Body of pancreas (tissue), 4 donors: ENCODE measurements around the gene CCDC39. TPM values are rescaled to one million over a fixed set of nuclear protein-coding genes. Genes with fewer than 3 reads are reported as not detected.

Source experiments
- ATAC-seq: fragments of 150-250 bp; one replicate; pipeline ENCODE4 v1.9.1; 2016
- DNase-seq, 4 donors: peaks; one replicate each; pipeline ENCODE4 v3.0.0-alpha.2; 2019
- H3K27ac ChIP-seq, 4 donors: fragments of 200-600 bp; sonication (generic); 1 replicate in 3 of 4; 2 replicates in 1 of 4; pipeline versions ENCODE4 v1.5.1 to v1.6.1; 2016 to 2019; ENCODE audit warnings: mild to moderate bottlenecking in 1 of 4, mixed read lengths in 1 of 4, moderate library complexity in 1 of 4
- H3K27me3 ChIP-seq, 2 donors: fragments of 200-600 bp; sonication (generic); one replicate each; pipeline ENCODE4 v1.6.0; 2016; ENCODE audit warnings: mild to moderate bottlenecking in 1 of 2
- H3K36me3 ChIP-seq, 2 donors: fragments of 200-600 bp; sonication (generic); replicated peaks in 1 of 2; 2 replicates each; pipeline ENCODE4 v1.5.1; 2016; ENCODE audit warnings: low read depth in 2 of 2; ENCODE audit not compliant: insufficient read depth in 1 of 2
- H3K4me1 ChIP-seq: fragments of 200-600 bp; sonication (generic); one replicate; pipeline ENCODE4 v1.6.0; 2016
- H3K4me3 ChIP-seq, 2 donors: fragments of 200-600 bp; sonication (generic); 1 replicate in 1 of 2; 2 replicates in 1 of 2; pipeline ENCODE4 v1.5.1; 2016 to 2019
- H3K9me3 ChIP-seq, 3 donors: fragments of 200-600 bp; sonication (generic); 1 replicate in 2 of 3; 2 replicates in 1 of 3; pipeline ENCODE4 v1.5.1; 2016
- POLR2A ChIP-seq, 3 donors: fragments of 450-650 bp; IDR thresholded peaks; one replicate each; pipeline ENCODE4 v1.6.1; 2016; ENCODE audit warnings: antibody characterized with exemption in 3 of 3, mild to moderate bottlenecking in 2 of 3
- WGBS, 2 donors: methylation state at CpG; one replicate each; pipeline ENCODE4 v1.1.5; 2017; 5-methylcytosine and 5-hydroxymethylcytosine counted together
- intact Hi-C: fragments of 100-400 bp; cut with DNase I; formaldehyde crosslinking; loops from one replicate; pipeline ENCODE4 v1.15.1; 2023
- total RNA-seq, 2 donors: library from RNA; depleted of rRNA; stranded (reverse); fragments of >200 nt; gene quantifications; one replicate each; pipeline ENCODE4 v1.1.0, GENCODE V29; 2016
- TF ChIP-seq, protein P1 (sequence below), 7 experiments: fragments of 450-650 bp in 4 of 7; fragments of 200-600 bp in 3 of 7; sonication (generic) in 3 of 7; IDR thresholded peaks; one replicate each; pipeline ENCODE4 v1.5.1; 2016 to 2019; ENCODE audit warnings: antibody characterized with exemption in 7 of 7

Gene CCDC39
- total RNA-seq, 2 donors from 2014 or later, result 0.26 to 0.66 TPM

DNA sequence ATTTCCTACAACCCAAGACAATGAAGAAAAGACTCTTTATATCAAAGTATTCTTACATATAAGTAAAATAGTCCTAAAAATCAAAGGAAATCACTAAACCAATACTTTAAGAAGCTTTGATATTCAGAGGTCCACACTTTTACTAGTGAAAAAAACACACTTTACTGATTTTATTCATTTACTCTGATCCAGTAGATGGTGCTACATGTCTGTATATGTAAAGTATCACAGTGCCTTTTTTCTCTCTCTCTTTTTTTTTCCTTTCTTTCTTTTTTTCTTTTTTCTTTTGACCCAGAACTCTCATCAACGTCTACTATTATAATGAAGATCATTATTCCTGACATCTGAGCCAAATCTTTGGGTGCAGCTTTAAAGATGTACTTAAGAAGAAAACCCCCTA is 10.8 kb upstream of the CCDC39 start:
- intact Hi-C loops, result no loop called here
- DNase-seq, result no peak
- 0 to 21% methylated on average over 1 of the region's 1 CpG for whole genome bisulfite sequencing, 2 donors
- Histone ChIP-seq H3K4me3 (no peak overlapping the region), H3K36me3 (no peaks in the 10 kb centered on the region), H3K27ac (no peak overlapping the region), H3K9me3 (no peaks in the 10 kb centered on the region), H3K27me3 (no peaks in the 10 kb centered on the region), H3K4me1 (no peaks in the 10 kb centered on the region)
- TF ChIP-seq, protein P1, sequence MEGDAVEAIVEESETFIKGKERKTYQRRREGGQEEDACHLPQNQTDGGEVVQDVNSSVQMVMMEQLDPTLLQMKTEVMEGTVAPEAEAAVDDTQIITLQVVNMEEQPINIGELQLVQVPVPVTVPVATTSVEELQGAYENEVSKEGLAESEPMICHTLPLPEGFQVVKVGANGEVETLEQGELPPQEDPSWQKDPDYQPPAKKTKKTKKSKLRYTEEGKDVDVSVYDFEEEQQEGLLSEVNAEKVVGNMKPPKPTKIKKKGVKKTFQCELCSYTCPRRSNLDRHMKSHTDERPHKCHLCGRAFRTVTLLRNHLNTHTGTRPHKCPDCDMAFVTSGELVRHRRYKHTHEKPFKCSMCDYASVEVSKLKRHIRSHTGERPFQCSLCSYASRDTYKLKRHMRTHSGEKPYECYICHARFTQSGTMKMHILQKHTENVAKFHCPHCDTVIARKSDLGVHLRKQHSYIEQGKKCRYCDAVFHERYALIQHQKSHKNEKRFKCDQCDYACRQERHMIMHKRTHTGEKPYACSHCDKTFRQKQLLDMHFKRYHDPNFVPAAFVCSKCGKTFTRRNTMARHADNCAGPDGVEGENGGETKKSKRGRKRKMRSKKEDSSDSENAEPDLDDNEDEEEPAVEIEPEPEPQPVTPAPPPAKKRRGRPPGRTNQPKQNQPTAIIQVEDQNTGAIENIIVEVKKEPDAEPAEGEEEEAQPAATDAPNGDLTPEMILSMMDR (IDR thresholded peaks at IDR 0.05), result no peak
- no peak for TF ChIP-seq POLR2A (IDR thresholded peaks at IDR 0.05)
- no peak for ATAC-seq

DNA sequence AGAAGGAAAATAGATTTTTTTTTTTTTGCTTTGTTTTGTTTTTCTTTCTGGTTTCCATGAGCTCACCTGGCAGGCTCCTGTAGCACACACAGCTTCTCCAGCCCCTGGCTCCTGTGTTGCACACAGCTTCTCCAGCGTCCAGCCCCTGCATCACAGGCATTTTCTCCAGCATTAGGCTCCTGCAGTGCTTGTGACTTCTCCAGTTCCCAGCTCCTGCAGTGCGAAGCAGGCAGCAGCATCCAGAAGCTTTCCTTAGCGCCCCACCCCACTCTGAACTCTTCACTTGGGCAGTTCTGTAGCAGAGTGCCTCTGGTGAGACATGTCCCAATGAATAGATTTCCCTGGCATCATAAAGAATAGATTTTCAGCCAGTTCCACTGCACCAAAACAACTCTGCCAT is 5.5 kb upstream of the CCDC39 start:
- DNase-seq (no peak), ATAC-seq (no peak)
- Histone ChIP-seq H3K4me3 (no peak overlapping the region), H3K36me3 (no peaks in the 10 kb centered on the region), H3K4me1 (peaks cover 9% of the 10 kb centered on the region), H3K9me3 (no peaks in the 10 kb centered on the region), H3K27ac (no peak overlapping the region), H3K27me3 (no peaks in the 10 kb centered on the region)
- intact Hi-C loops, result no loop called here
- WGBS, 2 donors, result 37 to 43% methylated on average over 3 of the region's 3 CpGs
- TF ChIP-seq, protein P1 (IDR thresholded peaks at IDR 0.05), result no peak
- TF ChIP-seq POLR2A (IDR thresholded peaks at IDR 0.05), result no peak

DNA sequence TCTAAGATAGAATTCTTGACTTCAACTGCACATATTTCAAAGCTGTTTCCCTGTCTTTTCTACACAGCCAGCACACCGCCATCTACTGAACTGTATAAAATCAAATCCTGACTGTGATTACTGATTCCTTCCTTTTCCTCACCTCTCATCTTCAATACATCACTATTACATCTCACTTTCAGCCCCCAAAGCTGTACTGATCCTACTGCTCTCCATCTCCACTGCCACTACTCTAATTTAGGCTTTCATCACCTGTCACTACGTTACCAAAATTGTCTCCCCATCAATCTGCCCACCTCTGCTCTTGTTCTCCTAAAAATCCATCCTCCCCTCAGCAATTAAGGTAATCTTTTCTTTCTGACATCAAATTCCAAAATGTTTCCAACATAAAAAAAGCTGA is 4.5 kb upstream of the CCDC39 start:
- intact Hi-C loops, result no loop called here
- Histone ChIP-seq H3K27ac (no peak overlapping the region), H3K9me3 (no peaks in the 10 kb centered on the region), H3K4me3 (no peak overlapping the region), H3K27me3 (no peaks in the 10 kb centered on the region), H3K36me3 (no peaks in the 10 kb centered on the region), H3K4me1 (peaks cover 14% of the 10 kb centered on the region)
- ATAC-seq (no peak), DNase-seq (no peak)
- TF ChIP-seq POLR2A (IDR thresholded peaks at IDR 0.05), result no peak
- TF ChIP-seq, protein P1 (IDR thresholded peaks at IDR 0.05), result no peak
- WGBS, 2 donors, result 83 to 91% methylated on average over 2 of the region's 2 CpGs

DNA sequence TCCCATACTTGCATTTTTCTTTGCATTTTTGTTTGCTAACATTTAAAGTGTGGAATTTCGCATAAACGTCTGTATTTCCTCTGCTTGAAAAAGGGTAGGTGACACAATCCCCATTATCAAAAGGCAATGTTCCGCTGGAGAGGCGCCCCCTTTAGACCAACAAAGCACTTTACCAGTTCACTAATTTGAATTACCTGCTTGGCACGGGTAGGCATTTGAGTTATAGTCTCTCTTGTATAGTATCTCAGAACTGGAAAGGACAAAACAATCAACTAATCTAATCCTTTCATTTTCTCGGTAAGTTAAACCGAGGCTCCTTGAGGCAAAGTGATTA is 775 bp upstream of the CCDC39 start:
- intact Hi-C loops, result no loop called here
- peak; percentile 44 to 61 (median 52) for DNase-seq
- Histone ChIP-seq H3K27me3 (no peaks in the 10 kb centered on the region), H3K9me3 (no peaks in the 10 kb centered on the region), H3K36me3 (no peaks in the 10 kb centered on the region), H3K27ac (peak overlapping the region; percentile 33 to 85 (median 64)), H3K4me1 (peaks cover 16% of the 10 kb centered on the region), H3K4me3 (peak overlapping the region; percentile 52 to 58)
- TF ChIP-seq, protein P1 (IDR thresholded peaks at IDR 0.05), result peak in 6 of 7 experiments; percentile 32 to 61 (median 50)
- no peak for TF ChIP-seq POLR2A (IDR thresholded peaks at IDR 0.05)
- WGBS, 2 donors, result 0 to 1% methylated on average over 7 of the region's 7 CpGs
- ATAC-seq, result peak; percentile 64

DNA sequence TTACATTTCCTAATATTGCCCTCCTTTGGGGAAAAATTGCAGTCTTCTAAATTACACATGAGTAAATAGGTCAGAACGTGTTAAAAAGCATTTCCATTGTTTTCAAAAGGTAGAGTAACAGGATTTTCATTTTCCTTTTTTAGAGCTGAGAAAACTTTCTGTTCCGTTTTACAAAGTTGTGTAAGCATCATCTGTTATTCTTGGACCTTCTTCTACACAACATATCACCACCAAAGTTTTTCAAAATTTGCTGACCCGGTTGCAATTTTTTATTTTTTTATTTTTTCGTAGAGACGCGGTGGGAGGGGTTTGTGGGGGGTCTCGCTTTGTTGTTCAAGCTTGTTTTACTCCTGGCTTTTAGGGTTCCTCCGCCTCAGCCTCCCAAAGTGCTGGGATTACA is 1.1 kb downstream of the CCDC39 start:
- Histone ChIP-seq H3K27ac (no peak overlapping the region), H3K36me3 (no peaks in the 10 kb centered on the region), H3K4me3 (no peak overlapping the region), H3K9me3 (no peaks in the 10 kb centered on the region), H3K27me3 (no peaks in the 10 kb centered on the region), H3K4me1 (peaks cover 16% of the 10 kb centered on the region)
- WGBS, 2 donors, result 11 to 17% methylated on average over 8 of the region's 8 CpGs
- no peak for TF ChIP-seq POLR2A (IDR thresholded peaks at IDR 0.05)
- TF ChIP-seq, protein P1 (IDR thresholded peaks at IDR 0.05), result no peak
- DNase-seq, result no peak
- no peak for ATAC-seq
- intact Hi-C loops, result no loop called here
